A549 treated with CpdA at 1 μM for 4 hours (cell line): ENCODE measurements around the gene PCDHGB7. TPM values are rescaled to one million over a fixed set of nuclear protein-coding genes. Genes with fewer than 3 reads are reported as not detected.

Experiments used
- total RNA-seq: library from RNA; stranded (reverse); fragments of 200-300 nt; extraction: Qiagen RNA extraction; gene quantifications from 5 replicates; pipeline ENCODE4 v1.2.3, GENCODE V29; 2022; ENCODE audit warnings: low read depth

PCDHGB7 gene
- 0.03 to 0.16 TPM (median 0.07 TPM) in 5 replicates for total RNA-seq

DNA sequence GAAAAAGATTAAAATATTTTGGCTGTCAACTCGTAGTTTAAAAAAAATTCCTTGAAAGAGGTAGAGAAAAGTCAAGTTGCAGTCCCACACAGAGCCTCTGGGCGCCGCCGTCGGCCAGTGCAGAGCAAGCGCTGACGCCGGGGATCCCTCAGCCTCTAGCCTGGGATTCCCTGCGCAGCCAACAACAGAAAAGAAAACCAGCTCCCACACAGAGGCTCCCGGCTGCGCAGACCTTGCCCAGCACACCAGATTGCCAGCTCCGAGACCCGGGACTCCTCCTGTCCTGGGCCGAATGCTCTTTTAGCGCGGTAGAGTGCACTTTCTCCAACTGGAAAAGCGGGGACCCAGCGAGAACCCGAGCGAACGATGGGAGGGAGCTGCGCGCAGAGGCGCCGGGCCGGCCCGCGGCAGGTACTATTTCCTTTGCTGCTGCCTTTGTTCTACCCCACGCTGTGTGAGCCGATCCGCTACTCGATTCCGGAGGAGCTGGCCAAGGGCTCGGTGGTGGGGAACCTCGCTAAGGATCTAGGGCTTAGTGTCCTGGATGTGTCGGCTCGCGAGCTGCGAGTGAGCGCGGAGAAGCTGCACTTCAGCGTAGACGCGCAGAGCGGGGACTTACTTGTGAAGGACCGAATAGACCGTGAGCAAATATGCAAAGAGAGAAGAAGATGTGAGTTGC, at the start of gene PCDHGB7:
Gene PCDHGB7, plus strand, starts transcription at position 184 of the 679 bp plus-strand sequence. Its CDS starts 183 bp downstream, at position 367.

DNA sequence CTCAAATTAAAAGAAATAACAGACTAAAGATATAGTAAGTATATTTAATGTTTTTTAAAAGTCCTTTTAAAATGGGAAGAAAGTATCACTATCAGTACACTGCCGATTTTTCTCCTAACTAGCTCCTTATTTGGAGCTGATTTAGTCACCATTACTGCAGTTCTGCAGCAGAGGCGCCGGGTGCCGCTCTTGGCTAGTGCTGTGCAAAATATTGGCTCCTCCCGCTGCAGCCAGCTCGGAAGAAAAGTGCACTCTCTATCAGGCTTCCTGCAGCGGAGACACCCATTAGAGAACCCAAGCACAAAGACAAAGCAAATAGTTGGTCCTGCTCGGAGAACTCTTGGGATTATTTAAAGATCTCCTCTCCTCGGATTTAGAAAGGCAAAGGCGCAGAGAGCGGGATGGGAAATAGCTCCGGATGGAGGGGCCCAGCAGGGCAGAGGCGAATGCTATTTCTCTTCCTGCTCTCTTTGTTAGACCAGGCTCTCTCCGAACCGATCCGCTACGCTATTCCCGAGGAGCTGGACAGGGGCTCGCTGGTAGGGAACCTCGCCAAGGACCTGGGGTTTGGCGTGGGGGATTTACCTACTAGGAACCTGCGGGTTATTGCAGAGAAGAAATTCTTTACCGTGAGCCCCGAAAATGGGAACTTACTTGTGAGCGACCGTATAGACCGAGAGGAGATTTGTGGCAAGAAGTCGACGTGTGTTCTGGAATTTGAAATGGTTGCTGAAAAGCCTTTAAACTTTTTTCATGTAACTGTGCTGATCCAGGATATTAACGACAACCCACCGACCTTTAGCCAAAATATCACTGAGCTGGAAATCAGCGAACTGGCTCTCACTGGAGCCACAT, 47.3 kb upstream of the PCDHGB7 start, which contains the start of gene PCDHGB3:
Gene PCDHGB3, plus strand, starts transcription at position 249 of the 855 bp plus-strand sequence. Its CDS starts 153 bp downstream, at position 402.

DNA sequence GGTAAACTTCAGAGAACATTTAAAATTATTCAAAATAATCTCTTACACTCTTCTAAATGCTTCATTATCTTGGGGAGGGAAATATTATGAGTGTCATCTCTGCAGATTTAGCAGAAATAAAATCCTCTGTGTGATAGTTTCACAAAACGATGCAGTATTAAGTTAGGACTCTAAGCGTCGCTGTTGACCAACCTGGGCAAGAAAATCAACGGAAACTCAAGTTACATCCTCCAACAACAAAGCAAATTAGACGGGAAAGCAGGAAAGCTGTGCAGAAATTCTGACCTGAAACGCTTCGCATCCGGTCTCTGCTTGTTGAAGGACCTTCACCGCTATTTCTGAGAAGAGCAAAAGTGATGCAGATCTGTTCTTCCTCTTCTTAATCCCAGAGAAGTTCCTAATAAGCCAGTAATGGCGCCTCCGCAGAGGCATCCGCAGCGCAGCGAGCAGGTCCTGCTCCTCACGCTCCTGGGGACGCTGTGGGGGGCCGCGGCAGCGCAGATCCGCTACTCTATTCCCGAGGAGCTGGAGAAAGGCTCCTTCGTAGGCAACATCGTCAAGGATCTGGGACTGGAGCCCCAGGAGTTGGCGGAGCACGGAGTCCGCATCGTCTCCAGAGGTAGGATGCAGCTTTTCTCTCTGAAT, 43.7 kb upstream of the PCDHGB7 start, which contains the start of gene PCDHGA6:
Gene PCDHGA6, plus strand, starts transcription at position 219 of the 645 bp plus-strand sequence. Its CDS starts 193 bp downstream, at position 412.

DNA sequence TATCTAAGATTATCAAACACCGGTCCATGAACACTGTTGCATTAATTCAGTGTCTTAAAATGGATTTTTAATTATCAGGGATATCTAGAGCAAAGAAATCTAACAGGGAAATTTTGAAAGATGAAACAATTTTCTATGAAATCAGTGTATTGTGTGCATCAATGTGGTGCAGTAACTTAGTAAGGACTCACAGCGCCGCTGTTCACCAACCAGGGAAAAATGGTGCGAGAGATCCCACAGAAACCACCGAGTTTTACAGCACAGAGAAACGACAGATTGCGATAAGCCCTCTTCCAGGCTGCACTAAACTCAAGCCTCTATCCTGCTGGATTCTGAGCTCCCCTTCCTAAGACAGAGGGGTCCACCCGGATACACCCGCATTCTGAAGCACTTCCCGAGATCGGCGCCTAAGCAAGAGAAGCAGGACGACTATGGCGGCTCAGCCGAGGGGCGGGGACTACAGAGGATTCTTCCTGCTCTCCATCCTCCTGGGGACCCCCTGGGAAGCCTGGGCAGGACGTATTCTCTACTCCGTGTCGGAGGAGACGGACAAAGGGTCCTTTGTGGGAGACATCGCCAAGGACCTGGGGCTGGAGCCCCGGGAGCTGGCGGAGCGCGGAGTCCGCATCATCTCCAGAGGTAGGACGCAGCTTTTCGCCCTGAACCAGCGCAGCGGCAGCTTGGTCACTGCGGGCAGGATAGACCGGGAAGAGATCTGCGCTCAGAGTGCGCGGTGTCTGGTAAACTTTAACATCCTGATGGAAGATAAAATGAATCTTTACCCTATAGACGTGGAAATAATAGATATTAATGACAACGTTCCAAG, 34.8 kb upstream of the PCDHGB7 start, which contains the start of gene PCDHGA7:
Gene PCDHGA7, plus strand, starts transcription at position 274 of the 826 bp plus-strand sequence. Its CDS starts 158 bp downstream, at position 432.

DNA sequence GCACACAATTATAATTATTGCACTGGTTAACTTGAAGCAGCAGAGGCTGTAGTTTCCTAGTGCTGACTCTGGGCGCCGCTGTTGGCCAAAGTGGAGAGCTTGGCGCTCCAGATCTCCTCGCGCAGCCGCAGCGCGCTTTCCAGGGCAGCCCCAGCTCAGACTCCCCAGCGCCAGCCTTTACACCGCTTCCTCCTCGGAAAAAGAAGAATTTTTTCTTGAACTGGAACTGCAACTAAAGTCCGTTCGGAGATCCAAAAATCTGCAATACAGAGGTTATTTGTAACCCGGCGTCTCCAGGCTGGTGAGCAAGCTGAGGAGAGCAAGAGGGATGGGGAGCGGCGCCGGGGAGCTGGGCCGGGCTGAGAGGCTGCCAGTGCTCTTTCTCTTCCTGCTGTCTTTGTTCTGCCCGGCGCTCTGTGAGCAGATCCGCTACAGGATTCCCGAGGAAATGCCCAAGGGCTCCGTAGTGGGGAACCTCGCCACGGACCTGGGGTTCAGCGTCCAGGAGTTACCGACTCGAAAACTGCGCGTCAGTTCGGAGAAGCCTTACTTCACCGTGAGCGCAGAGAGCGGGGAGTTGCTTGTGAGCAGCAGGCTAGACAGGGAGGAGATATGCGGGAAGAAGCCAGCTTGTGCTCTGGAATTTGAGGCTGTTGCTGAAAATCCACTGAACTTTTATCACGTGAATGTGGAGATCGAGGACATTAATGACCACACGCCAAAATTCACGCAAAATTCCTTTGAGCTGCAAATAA, 29.7 kb upstream of the PCDHGB7 start, which contains the start of gene PCDHGB4:
Gene PCDHGB4, plus strand, starts transcription at position 142 of the 755 bp plus-strand sequence. Its CDS starts 187 bp downstream, at position 329.

DNA sequence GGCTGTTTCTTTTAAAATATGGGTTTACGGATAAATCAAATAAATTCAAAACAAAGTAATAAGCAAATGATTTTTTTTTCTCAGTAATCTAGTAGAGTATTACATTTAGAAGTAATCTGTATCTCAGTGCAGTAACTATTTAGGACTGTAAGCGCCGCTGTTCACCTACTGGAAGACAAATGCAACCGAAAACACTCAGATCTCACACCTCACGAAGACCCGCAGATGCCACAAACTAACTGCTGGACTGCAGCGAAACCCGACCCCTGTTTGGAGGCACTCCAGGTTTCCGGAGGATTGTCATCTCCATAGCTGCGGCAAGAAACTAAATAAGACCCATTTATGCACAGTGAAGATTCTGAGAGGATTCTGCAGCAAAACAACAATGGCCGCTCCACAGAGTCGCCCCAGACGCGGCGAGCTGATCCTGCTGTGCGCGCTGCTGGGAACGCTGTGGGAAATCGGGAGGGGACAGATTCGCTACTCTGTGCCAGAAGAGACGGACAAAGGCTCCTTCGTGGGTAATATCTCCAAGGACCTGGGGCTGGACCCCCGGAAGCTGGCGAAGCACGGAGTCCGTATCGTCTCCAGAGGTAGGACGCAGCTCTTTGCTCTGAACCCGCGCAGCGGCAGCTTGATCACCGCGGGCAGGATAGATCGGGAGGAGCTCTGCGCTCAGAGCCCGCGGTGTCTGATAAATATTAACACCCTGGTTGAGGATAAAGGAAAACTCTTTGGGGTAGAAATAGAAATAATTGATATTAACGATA, 24.9 kb upstream of the PCDHGB7 start, which contains the start of gene PCDHGA8:
Gene PCDHGA8, plus strand, starts transcription at position 205 of the 770 bp plus-strand sequence. Its CDS starts 181 bp downstream, at position 386.

DNA sequence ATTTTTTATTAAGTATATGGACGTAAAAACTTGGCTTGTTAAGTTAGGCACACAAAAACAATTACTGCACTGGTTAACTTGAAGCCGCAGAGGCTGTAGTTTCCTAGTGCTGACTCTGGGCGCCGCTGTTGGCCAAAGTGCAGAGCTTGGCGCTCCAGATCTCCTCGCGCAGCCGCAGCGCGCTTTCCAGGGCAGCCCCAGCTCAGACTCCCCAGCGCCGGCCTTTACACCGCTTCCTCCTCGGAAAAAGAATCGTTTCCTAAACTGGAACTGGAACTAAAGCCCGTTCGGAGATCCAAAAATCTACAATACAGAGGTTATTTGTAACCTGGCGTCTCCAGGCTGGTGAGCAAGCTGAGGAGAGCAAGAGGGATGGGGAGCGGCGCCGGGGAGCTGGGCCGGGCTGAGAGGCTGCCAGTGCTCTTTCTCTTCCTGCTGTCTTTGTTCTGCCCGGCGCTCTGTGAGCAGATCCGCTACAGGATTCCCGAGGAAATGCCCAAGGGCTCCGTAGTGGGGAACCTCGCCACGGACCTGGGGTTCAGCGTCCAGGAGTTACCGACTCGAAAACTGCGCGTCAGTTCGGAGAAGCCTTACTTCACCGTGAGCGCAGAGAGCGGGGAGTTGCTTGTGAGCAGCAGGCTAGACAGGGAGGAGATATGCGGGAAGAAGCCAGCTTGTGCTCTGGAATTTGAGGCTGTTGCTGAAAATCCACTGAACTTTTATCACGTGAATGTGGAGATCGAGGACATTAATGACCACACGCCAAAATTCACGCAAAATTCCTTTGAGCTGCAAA, 19.5 kb upstream of the PCDHGB7 start, which contains the start of gene PCDHGB5:
Gene PCDHGB5, plus strand, starts transcription at position 192 of the 796 bp plus-strand sequence. Its CDS starts 181 bp downstream, at position 373.

DNA sequence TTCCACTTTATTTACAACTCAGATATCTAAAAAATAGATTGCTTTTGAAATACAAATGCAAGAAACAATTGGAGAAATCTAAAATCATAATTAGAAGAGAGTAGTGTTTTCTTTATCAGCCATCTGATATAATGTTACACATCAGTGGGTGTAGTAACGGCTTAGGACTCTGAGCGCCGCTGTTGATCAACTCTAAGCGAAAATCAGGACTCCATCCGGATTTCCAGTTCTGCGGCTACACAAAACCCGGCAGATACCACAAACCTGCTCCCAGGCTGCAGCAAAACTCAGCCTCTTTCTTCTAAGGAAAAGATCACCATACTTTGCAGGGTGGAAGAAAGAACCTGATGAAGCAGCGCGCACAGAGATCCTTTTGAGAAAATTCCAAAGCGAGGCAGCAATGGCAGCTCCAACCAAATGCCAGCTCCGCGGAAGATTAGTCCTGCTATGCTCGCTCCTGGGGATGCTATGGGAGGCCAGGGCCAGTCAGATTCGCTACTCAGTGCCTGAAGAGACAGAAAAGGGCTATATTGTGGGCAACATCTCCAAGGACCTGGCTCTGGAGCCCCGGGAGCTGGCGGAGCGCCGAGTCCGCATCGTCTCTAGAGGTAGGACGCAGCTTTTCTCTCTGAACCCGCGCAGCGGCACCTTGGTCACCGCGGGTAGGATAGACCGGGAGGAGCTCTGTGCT, 14.8 kb upstream of the PCDHGB7 start, which contains the start of gene PCDHGA9:
Gene PCDHGA9, plus strand, starts transcription at position 226 of the 691 bp plus-strand sequence. Its CDS starts 175 bp downstream, at position 401.

DNA sequence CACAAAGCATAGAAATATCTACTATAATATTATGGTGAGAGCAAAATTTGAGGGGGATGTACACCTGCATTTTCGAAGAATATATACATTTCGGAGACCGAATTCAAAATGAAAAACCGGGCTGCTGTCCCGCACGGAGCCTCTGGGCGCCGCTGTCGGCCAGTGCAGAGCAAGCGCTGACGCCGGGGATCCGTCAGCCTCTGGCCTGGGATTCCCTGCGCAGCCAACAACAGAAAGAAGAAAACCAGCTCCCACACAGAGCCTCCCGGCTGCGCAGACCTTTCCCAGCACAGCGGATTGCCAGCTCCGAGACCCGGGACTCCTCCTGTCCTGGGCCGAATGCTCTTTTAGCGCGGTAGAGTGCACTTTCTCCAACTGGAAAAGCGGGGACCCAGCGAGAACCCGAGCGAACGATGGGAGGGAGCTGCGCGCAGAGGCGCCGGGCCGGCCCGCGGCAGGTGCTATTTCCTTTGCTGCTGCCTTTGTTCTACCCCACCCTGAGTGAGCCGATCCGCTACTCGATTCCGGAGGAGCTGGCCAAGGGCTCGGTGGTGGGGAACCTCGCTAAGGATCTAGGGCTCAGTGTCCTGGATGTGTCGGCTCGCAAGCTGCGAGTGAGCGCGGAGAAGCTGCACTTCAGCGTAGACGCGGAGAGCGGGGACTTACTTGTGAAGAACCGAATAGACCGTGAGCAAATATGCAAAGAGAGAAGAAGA, 9.5 kb upstream of the PCDHGB7 start, which contains the start of gene PCDHGB6:
Gene PCDHGB6, plus strand, starts transcription at position 232 of the 716 bp plus-strand sequence. Its CDS starts 182 bp downstream, at position 414.

DNA sequence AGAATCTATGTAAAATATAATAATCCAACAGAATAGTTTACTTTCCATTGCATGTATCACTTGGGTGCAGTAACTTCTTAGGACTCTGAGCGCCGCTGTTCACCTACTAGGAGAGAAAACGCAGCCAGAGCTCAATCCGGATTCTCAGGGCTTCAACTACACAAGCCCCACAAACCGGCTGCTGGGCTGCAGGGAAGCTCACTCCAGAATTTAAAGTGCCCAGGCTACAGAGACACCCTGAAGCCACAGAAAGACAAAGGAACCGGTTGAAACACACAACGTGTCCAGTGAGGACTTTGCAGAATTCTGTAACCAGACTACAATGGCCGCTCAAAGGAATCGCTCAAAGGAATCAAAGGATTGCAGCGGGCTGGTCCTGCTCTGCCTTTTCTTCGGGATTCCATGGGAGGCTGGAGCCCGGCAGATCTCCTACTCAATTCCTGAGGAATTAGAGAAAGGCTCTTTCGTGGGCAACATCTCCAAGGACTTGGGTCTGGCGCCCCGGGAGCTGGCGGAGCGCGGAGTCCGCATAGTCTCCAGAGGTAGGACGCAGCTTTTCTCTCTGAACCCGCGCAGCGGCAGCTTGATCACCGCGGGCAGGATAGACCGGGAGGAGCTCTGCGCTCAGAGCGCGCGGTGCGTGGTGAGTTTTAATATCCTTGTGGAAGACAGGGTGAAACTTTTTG, 4.5 kb upstream of the PCDHGB7 start, which contains the start of gene PCDHGA10:
Gene PCDHGA10, plus strand, starts transcription at position 134 of the 686 bp plus-strand sequence. Its CDS starts 189 bp downstream, at position 323.

DNA sequence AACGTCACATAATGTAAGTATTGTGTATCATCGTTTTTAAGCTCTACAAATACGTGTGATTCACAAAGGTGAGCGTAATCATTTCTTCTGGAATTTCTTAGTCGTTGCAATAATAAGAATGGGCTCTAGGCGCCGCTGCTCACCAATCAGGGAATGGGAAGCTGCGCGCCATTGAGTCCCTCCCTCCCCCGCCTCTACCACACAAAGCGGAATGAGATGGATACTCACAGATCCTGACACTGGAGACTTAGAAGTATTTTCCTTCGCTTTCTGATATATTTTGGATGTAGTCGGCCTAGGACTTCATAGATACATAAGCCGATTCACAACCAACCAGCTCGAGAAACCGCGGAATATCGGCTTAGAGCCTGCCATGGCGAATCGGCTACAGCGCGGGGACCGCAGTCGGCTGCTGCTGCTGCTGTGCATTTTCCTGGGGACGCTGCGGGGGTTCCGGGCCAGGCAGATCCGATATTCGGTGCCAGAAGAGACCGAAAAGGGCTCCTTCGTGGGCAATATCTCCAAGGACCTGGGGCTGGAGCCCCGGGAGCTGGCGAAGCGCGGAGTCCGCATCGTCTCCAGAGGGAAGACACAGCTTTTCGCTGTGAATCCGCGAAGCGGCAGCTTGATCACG, 3.5 kb downstream of the PCDHGB7 start, which contains the start of gene PCDHGA11:
Gene PCDHGA11, plus strand, starts transcription at position 197 of the 634 bp plus-strand sequence. Its CDS starts 177 bp downstream, at position 374.

DNA sequence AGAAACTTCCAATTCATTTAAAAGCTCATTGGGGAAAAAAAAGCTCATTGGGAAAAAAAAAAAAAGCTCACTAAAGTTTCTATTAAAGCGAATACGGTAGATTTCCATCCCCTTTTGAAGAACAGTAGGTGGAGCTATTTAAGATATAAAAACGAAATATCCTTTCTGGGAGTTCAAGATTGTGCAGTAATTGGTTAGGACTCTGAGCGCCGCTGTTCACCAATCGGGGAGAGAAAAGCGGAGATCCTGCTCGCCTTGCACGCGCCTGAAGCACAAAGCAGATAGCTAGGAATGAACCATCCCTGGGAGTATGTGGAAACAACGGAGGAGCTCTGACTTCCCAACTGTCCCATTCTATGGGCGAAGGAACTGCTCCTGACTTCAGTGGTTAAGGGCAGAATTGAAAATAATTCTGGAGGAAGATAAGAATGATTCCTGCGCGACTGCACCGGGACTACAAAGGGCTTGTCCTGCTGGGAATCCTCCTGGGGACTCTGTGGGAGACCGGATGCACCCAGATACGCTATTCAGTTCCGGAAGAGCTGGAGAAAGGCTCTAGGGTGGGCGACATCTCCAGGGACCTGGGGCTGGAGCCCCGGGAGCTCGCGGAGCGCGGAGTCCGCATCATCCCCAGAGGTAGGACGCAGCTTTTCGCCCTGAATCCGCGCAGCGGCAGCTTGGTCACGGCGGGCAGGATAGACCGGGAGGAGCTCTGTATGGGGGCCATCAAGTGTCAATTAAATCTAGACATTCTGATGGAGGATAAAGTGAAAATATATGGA, 13.0 kb downstream of the PCDHGB7 start, which contains the start of gene PCDHGA12:
Gene PCDHGA12, plus strand, starts transcription at position 176 of the 782 bp plus-strand sequence. Its CDS starts 253 bp downstream, at position 429.

